Endothelial cell of umbilical vein (primary cell): ENCODE results near the gene MTCH1. TPM values are rescaled to one million over a fixed set of nuclear protein-coding genes. Genes with fewer than 3 reads are reported as not detected.
"Not testable (repeated sequence)": the region's sequence is repeated elsewhere in the genome, so short reads cannot be mapped to it uniquely, and the experiment has no call there.

Source experiments
- BruUV-seq: library from RNA; stranded (reverse); fragments of 400-500 nt; replicated peaks from 2 replicates; lab custom pipeline; 2021; lab: Mats Ljungman, UMichigan
- CTCF ChIA-PET: fragments of 300-600, 350-600 bp; sonication (Branson Sonifier 250); formaldehyde crosslinking; loops from one replicate; lab custom pipeline; 2021; ENCODE audit warnings: antibody characterized with exemption, inconsistent platforms; lab: Charles Lee
- POLR2A ChIA-PET: fragments of 300-600, 350-600 bp; sonication (Branson Sonifier 250); formaldehyde crosslinking; loops from one replicate; lab custom pipeline; 2021; ENCODE audit warnings: antibody characterized with exemption, inconsistent platforms; lab: Charles Lee
- DNase-seq: peaks from one replicate; pipeline ENCODE4 v3.0.0-alpha.2; 2011; ENCODE audit warnings: low read depth, low spot score
- FAIRE-seq: peaks from 2 replicates; lab custom pipeline; 2011; peaks lifted over from hg19 to GRCh38; lab: Jason Lieb, UNC
- H2AFZ ChIP-seq: 2 replicates; pipeline ENCODE4 v1.6.0; 2012; ENCODE audit warnings: low read depth, low read length, control low read depth, inconsistent platforms
- H3K27ac ChIP-seq: 2 replicates; pipeline ENCODE4 v1.5.1; 2011; ENCODE audit warnings: low read depth, mild to moderate bottlenecking, control low read depth, low read length, moderate library complexity; ENCODE audit not compliant: insufficient read depth
- H3K27me3 ChIP-seq, 2 experiments: 2 replicates each; pipeline versions ENCODE4 v1.6.0 to v1.6.1; 2011; ENCODE audit warnings: low read length in 2 of 2, mixed read lengths in 1 of 2; ENCODE audit not compliant: control insufficient read depth in 2 of 2, insufficient read depth in 2 of 2
- H3K36me3 ChIP-seq, 2 experiments: 2 replicates in 1 of 2; 3 replicates in 1 of 2; pipeline ENCODE4 v1.5.1; 2011; ENCODE audit warnings: low read length in 2 of 2, mild to moderate bottlenecking in 1 of 2, moderate library complexity in 1 of 2; ENCODE audit not compliant: control insufficient read depth in 2 of 2, insufficient read depth in 2 of 2; ENCODE audit errors: extremely low read depth in 1 of 2
- H3K4me1 ChIP-seq: 3 replicates; pipeline ENCODE4 v1.5.1; 2011; ENCODE audit warnings: mild to moderate bottlenecking, low read length; ENCODE audit not compliant: control insufficient read depth, insufficient read depth; ENCODE audit errors: extremely low read depth
- H3K4me2 ChIP-seq: 2 replicates; pipeline ENCODE4 v1.6.1; 2011; ENCODE audit warnings: low read length, control low read depth, mixed read lengths; ENCODE audit not compliant: insufficient read depth
- H3K4me3 ChIP-seq, 3 experiments: fragments of 200-600 bp in 1 of 3; sonication (generic), shearing (Covaris generic) in 1 of 3; replicated peaks in 1 of 3; 2 replicates each; pipeline ENCODE4 v1.5.1; 2011 to 2016; ENCODE audit warnings: control low read depth in 3 of 3, low read length in 3 of 3, mild to moderate bottlenecking in 2 of 3, inconsistent platforms in 1 of 3, low read depth in 1 of 3, moderate library complexity in 1 of 3; ENCODE audit not compliant: insufficient read depth in 1 of 3
- H3K79me2 ChIP-seq: 2 replicates; pipeline ENCODE4 v1.6.0; 2012; ENCODE audit warnings: low read length, inconsistent platforms; ENCODE audit not compliant: control insufficient read depth, insufficient read depth
- H3K9ac ChIP-seq: replicated peaks from 2 replicates; pipeline ENCODE3; 2011; ENCODE audit warnings: low read length, control low read depth; ENCODE audit not compliant: insufficient read depth; ENCODE audit errors: extremely low read depth
- H3K9me1 ChIP-seq: replicated peaks from 3 replicates; pipeline ENCODE4 v1.6.0; 2011; ENCODE audit warnings: mild to moderate bottlenecking, low read length; ENCODE audit not compliant: control insufficient read depth, insufficient read depth; ENCODE audit errors: extremely low read depth
- H3K9me3 ChIP-seq: replicated peaks from 2 replicates; pipeline ENCODE4 v1.5.1; 2012; ENCODE audit warnings: low read length, inconsistent platforms; ENCODE audit not compliant: control insufficient read depth, insufficient read depth
- H4K20me1 ChIP-seq: replicated peaks from 2 replicates; pipeline ENCODE3; 2011; ENCODE audit warnings: mild to moderate bottlenecking, low read length; ENCODE audit not compliant: control insufficient read depth, insufficient read depth; ENCODE audit errors: extremely low read depth
- EZH2 ChIP-seq: IDR thresholded peaks from 2 replicates; pipeline ENCODE4 v1.6.1; 2012; ENCODE audit warnings: borderline replicate concordance, low read depth, mild to moderate bottlenecking, moderate library complexity, low read length, inconsistent platforms; ENCODE audit not compliant: severe bottlenecking
- FOS ChIP-seq: IDR thresholded peaks from 2 replicates; pipeline ENCODE4 v1.6.1; 2011; ENCODE audit warnings: mild to moderate bottlenecking, low read length, moderate library complexity, borderline replicate concordance; ENCODE audit not compliant: insufficient read depth
- GATA2 ChIP-seq: IDR thresholded peaks from 2 replicates; pipeline ENCODE4 v1.7.0; 2011; ENCODE audit warnings: low read depth, mild to moderate bottlenecking, moderate library complexity, mixed read lengths, low read length; ENCODE audit not compliant: insufficient read length, insufficient read depth
- MYC ChIP-seq: IDR thresholded peaks from one replicate; pipeline ENCODE4 v1.6.1; 2011; ENCODE audit warnings: mild to moderate bottlenecking, low read depth, low read length
- POLR2A ChIP-seq: IDR thresholded peaks from 2 replicates; pipeline ENCODE4 v1.6.1; 2012; ENCODE audit warnings: low read depth, mild to moderate bottlenecking, control low read depth, low read length
- dilution Hi-C: fragments of 300-500 bp; cut with MboI; formaldehyde crosslinking; loops from one replicate; pipeline ENCODE4 v1.15.0; 2019; ENCODE audit warnings: low sequenced_read_pairs; ENCODE audit not compliant: extremely low pct_ligation_motif_present
- intact Hi-C: fragments of 100-400 bp; cut with micrococcal nuclease; formaldehyde crosslinking; loops from one replicate; pipeline ENCODE4 v1.10.0; 2022
- polyA plus RNA-seq, 4 experiments: library from polyadenylated mRNA; depleted of rRNA in 3 of 4; stranded (reverse) in 3 of 4; unstranded in 1 of 4; fragments of >200 nt; gene quantifications; 2 replicates each; pipeline versions ENCODE4 v1.2.1 to v1.2.3, GENCODE V29; 2011 to 2012; ENCODE audit warnings: missing spikeins in 1 of 4
- total RNA-seq: library from RNA; stranded (reverse); gene quantifications from 2 replicates; pipeline ENCODE4 v1.2.3, GENCODE V29; 2021
- TF ChIP-seq, protein P1 (sequence below), 2 donors: IDR thresholded peaks; 1 replicate in 1 of 2; 2 replicates in 1 of 2; pipeline ENCODE4 v1.5.1; 2011; ENCODE audit warnings: low read length in 2 of 2, mild to moderate bottlenecking in 2 of 2, moderate library complexity in 2 of 2, control low read depth in 1 of 2, inconsistent platforms in 1 of 2, low read depth in 1 of 2; ENCODE audit not compliant: insufficient read depth in 1 of 2; ENCODE audit errors: extremely low read depth in 1 of 2
- TF ChIP-seq, protein P2 (sequence below): IDR thresholded peaks from 2 replicates; pipeline ENCODE4 v1.6.1; 2011; ENCODE audit not compliant: insufficient read depth, insufficient read length

Gene MTCH1
- total and polyA plus RNA-seq, 2 donors (not counting 3 experiments of a cell fraction or from before 2014, with no cell fraction given), result 218 to 228 TPM

DNA sequence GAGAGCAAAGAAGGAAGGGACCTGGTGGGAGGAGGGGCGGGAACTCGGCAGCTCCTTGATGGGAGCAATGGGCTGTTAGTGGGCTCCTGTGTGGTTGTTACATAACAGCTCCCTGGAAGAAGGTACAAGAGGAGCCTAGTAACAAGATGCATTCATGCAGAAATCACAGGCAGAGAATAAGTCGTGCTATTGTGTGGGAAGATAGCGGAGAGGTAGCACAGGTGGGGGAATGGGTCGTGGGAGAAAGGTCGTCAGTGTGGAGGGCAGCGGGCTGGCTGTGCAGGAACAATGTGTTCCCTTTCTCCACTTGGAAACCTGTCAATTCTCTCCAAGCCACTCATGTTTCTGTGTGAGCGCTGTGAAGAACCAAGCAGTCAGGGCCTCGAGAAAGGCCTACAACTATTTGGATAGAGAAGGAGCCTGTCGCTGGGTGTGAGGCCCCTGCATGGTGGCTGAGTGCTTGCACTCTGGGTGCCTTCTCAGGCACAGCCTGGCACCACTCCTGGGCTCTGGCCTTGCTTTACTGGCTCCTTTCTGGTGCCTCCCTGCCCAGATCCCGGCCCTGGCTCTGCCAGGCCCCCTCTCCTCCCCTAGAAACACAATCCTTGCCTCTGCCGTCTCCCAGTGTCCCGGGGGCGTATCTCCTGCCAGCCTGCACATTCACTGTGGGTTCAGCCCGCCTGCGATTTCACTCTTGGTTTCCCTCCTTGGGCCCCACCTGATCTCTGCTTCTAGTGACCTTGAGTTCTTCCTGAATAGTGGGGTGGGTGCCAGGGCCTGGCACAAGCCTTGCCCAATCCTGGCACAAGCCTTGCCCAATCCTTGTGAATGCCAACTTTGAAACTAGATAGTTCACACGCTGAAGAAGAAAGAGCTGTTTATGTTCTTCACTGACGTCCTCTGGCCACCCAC, 12.1 kb upstream of the MTCH1 start:
- Histone ChIP-seq H3K9me3 (no peaks in the 10 kb centered on the region), H3K4me2 (no peak overlapping the region), H3K9me1 (no peaks in the 10 kb centered on the region), H3K36me3 (no peaks in the 10 kb centered on the region), H4K20me1 (no peaks in the 10 kb centered on the region), H3K79me2 (no peaks in the 10 kb centered on the region), H3K27me3 (peaks cover 0 to 11% of the 10 kb centered on the region in 2 experiments), H3K4me3 (no peak overlapping the region), H3K4me1 (no peaks in the 10 kb centered on the region), H3K27ac (no peak overlapping the region), H2AFZ (no peak overlapping the region), H3K9ac (no peak overlapping the region)
- no peak for DNase-seq
- FAIRE-seq, result no peak
- ChIA-PET POLR2A (no interaction called here), CTCF (no interaction called here)
- TF ChIP-seq POLR2A (no peak), MYC (no peak), GATA2 (no peak), FOS (no peak), EZH2 (no peak)
- TF ChIP-seq, protein P1, sequence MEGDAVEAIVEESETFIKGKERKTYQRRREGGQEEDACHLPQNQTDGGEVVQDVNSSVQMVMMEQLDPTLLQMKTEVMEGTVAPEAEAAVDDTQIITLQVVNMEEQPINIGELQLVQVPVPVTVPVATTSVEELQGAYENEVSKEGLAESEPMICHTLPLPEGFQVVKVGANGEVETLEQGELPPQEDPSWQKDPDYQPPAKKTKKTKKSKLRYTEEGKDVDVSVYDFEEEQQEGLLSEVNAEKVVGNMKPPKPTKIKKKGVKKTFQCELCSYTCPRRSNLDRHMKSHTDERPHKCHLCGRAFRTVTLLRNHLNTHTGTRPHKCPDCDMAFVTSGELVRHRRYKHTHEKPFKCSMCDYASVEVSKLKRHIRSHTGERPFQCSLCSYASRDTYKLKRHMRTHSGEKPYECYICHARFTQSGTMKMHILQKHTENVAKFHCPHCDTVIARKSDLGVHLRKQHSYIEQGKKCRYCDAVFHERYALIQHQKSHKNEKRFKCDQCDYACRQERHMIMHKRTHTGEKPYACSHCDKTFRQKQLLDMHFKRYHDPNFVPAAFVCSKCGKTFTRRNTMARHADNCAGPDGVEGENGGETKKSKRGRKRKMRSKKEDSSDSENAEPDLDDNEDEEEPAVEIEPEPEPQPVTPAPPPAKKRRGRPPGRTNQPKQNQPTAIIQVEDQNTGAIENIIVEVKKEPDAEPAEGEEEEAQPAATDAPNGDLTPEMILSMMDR (IDR thresholded peaks at IDR 0.05; ENCODE audit: extremely low read depth in 1 of 2, insufficient read depth in 1 of 2, low read depth in 1 of 2, low read length in 2 of 2), result no peak
- TF ChIP-seq, protein P2, sequence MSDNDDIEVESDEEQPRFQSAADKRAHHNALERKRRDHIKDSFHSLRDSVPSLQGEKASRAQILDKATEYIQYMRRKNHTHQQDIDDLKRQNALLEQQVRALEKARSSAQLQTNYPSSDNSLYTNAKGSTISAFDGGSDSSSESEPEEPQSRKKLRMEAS, result no peak
- intact Hi-C loops (no loop called here), dilution Hi-C loops (no loop called here)
- no TSS peak for BruUV-seq

DNA sequence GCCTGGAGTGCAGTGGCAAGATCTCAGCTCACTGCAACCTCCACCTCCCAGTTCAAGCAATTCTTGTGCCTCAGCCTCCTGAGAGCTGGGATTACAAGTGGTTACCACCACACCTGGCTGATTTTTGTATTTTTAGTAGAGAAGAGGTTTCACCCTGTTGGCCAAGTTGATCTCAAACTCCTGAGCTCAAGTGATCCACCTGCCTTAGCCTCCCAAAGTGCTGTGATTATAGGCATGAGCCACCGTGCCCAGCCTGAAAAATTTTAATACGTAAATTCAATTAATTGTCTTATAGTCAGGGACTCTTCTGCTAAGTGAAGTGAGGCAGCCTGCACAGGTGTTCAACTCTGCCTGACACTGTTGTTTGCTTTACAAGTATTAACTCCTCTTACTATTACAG, 4.4 kb upstream of the MTCH1 start:
- ChIA-PET POLR2A (interaction anchor here (0.6 kb wide), 1 partner anchor 27 kb away, joined by 3 read pairs; no protein-coding TSS in a partner anchor), CTCF (interaction anchor here (0.8 to 1.3 kb wide), 3 partner anchors 12 to 225 kb away, joined by 3 to 4 read pairs (median 4); no protein-coding TSS in a partner anchor)
- H2AFZ ChIP-seq, H3K4me2 ChIP-seq, H3K9ac ChIP-seq, dilution Hi-C loops, FAIRE-seq, H3K27ac ChIP-seq, H3K79me2 ChIP-seq, H3K9me1 ChIP-seq, H3K36me3 ChIP-seq, H3K9me3 ChIP-seq, H3K27me3 ChIP-seq, DNase-seq, BruUV-seq, intact Hi-C loops, H3K4me3 ChIP-seq, H3K4me1 ChIP-seq, H4K20me1 ChIP-seq: not testable (repeated sequence)
